NCI-H1092 treated with DMSO at 0.1 percent for 48 hours (cell line): ENCODE results near the gene PSPN.

ENCODE experiments used
- DNase-seq: peaks from one replicate; lab custom pipeline; 2025; lab: John Stamatoyannopoulos, UW

The PSPN gene

GRCh38 chr19:6325614-6326013 is 50.1 kb downstream of the PSPN start:
- DNase-seq = no peak
